GM19467 (cell line): ENCODE measurements around the gene TCF7L2.

Experiments
- ATAC-seq: cut with Tn5 transposase; IDR thresholded peaks from one replicate; pipeline ENCODE4 v1.9.1; 2021; ENCODE audit warnings: mild to moderate bottlenecking, moderate library complexity; ENCODE audit not compliant: unreplicated experiment

TCF7L2 gene

DNA sequence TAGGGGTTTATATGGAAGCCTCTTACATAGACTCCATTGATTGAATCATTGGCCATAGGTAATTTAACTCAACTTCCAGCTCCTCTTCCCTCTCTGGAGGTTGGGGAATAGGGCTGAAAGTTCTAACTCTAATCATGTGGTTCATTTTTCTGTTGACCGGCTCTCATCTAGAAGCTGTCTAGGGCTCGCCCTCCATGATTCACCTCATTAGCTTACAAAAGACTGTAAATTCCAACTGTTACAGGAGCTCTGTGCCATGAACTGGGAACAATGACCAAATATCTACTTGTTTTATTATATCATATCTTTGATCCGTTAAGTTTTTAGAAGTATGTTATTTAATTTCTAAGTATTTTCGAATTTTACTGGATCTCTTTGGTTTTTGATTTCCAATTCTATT lies 263.0 kb downstream of the TCF7L2 start:
- no peak for ATAC-seq

DNA sequence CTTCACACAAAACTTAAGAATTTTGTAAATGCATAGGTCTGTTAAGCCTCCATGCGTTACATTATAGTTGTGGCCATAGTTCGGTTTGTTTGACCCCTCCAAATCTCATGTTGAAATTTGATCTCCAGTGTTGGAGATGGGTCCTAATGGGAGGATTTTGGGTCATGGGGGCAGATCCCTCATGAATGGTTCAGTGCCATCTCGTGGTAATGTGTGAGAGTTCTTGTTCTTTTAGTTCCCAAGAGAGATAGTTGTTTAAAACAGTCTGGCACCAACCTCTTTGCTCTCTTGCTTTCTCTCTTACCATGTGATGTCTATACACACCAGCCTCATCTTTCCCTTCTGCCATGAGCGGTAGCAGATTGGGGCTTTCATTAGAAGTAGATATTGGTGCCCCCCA lies 264.3 kb downstream of the TCF7L2 start:
- no peak for ATAC-seq

DNA sequence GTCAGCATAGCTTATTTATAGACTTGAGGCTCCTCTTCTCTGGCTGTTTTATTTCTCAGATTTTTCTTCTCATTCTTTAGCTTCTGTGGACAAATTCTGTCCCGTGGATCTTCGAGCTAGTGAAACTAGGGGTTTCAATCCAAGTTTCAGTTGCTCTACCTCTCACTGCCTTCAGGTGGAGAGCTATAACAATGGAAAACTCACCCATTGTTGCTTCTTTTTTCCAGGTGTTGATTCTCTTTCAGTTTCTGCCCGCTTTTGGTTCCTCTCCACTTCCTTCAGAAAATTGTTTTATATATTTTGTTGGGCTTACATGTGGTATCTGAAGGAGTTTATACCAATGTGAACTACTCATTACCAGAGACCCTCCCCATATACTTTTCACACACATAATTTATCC lies 266.1 kb downstream of the TCF7L2 start:
- ATAC-seq = no peak
